Heart left ventricle (tissue), 16 donors: ENCODE data around the gene NINJ2. TPM values are rescaled to one million over a fixed set of nuclear protein-coding genes. Genes with fewer than 3 reads are reported as not detected.
A peak's percentile ranks its signal among the peaks of the same experiment; 100 is the strongest.

ENCODE experiments used
- ATAC-seq, 4 donors: fragments of 200-7000 bp; cut with Tn5 transposase; one replicate each; pipeline ENCODE4 v1.9.1; 2020 to 2022; ENCODE audit warnings: moderate library complexity in 4 of 4, mild to moderate bottlenecking in 3 of 4, moderate number of reproducible peaks in 1 of 4
- DNase-seq, 5 donors: peaks; one replicate each; pipeline ENCODE4 v3.0.0-alpha.2; 2020
- H3K27ac ChIP-seq, 12 donors: fragments of 200-600 bp; sonication (generic) in 4 of 12; one replicate each; pipeline versions ENCODE4 v1.5.0 to v1.8.0; 2016 to 2022; ENCODE audit warnings: mild to moderate bottlenecking in 2 of 12
- H3K27me3 ChIP-seq, 9 donors: fragments of 200-600 bp; sonication (generic) in 2 of 9; one replicate each; pipeline versions ENCODE4 v1.5.1 to v1.8.0; 2016 to 2022; ENCODE audit warnings: mild to moderate bottlenecking in 3 of 9
- H3K36me3 ChIP-seq, 9 donors: fragments of 200-600 bp; sonication (generic) in 2 of 9; one replicate each; pipeline versions ENCODE4 v1.5.0 to v1.8.0; 2018 to 2022; ENCODE audit warnings: mild to moderate bottlenecking in 2 of 9
- H3K4me1 ChIP-seq, 12 donors: fragments of 200-600 bp; sonication (generic) in 4 of 12; one replicate each; pipeline versions ENCODE4 v1.5.0 to v1.8.0; 2016 to 2022; ENCODE audit warnings: mild to moderate bottlenecking in 3 of 12
- H3K4me3 ChIP-seq, 12 donors: fragments of 200-600 bp; sonication (generic) in 4 of 12; one replicate each; pipeline versions ENCODE4 v1.5.0 to v1.8.0; 2017 to 2022; ENCODE audit warnings: mild to moderate bottlenecking in 9 of 12, moderate library complexity in 4 of 12
- H3K9me3 ChIP-seq, 12 donors: fragments of 200-600 bp; sonication (generic) in 4 of 12; one replicate each; pipeline versions ENCODE4 v1.5.0 to v1.8.0; 2016 to 2022; ENCODE audit warnings: mild to moderate bottlenecking in 1 of 12
- POLR2A ChIP-seq, 2 donors: fragments of 450-650 bp; IDR thresholded peaks; one replicate each; pipeline ENCODE4 v1.6.1; 2017; ENCODE audit warnings: antibody characterized with exemption in 2 of 2, mild to moderate bottlenecking in 2 of 2, moderate library complexity in 2 of 2
- WGBS, 4 donors: extraction: QIAGEN DNeasy Blood & Tissue Kit in 2 of 4; methylation state at CpG; one replicate each; pipeline versions ENCODE4 v1.1.5 to v1.1.7; 2013 to 2018; 5-methylcytosine and 5-hydroxymethylcytosine counted together
- intact Hi-C, 10 donors: fragments of 100-400 bp; cut with DNase I; formaldehyde crosslinking; loops; one replicate each; pipeline versions ENCODE4 v1.11.1 to v1.14.2; 2022
- polyA plus RNA-seq, 2 donors: library from polyadenylated mRNA; stranded (reverse); fragments of 200-250 nt; gene quantifications; one replicate each; pipeline ENCODE4 v1.2.3, GENCODE V29; 2013
- total RNA-seq, 9 donors: library from RNA; depleted of rRNA in 2 of 9; stranded (reverse); fragments of >200 nt in 2 of 9; fragmentation: NEBNext Ultra II Directional in 3 of 9; extraction: Animal tissue kit (Norgen Biotek cat#: 25700) in 3 of 9; gene quantifications; one replicate each; pipeline versions ENCODE4 v1.1.0 to v1.2.4, GENCODE V29; 2016 to 2023
- TF ChIP-seq, protein P1 (sequence below), 12 donors: fragments of 200-600 bp; sonication (generic) in 4 of 12; IDR thresholded peaks; one replicate each; pipeline versions ENCODE4 v1.5.0 to v1.8.0; 2018 to 2022; ENCODE audit warnings: antibody characterized with exemption in 12 of 12, mild to moderate bottlenecking in 5 of 12
- donor health status: ischemic (EF 13 %, LVEDD 7.1; RV severe dilation, severe dysfunction).
- donor health status: healthy with polysubstance abuse.
- donor health status: DM: no; HTN: yes; CAD: no.
- donor health status: DM: no; HTN: no; CAD: no.
- donor health status: ischemic (EF 25% LVEDD 6.9; RV normal size, moderate dysfunction).
- donor health status: ischemic (EF 25% LVEDD 5.7; RV mildly dilated, moderate dysfunction).
- donor health status: healthy.
- donor health status: DM: yes; HTN: yes; CAD: no.
- donor health status: ischemic (EF 35%, LVEDD 5.7; RV mildly dilated, moderate dysfunction).
- donor health status: nonischemic (EF 11% LVEDD 7.7; RV severe dilation, severe dysfunction).
- donor health status: DM: yes; HTN: yes; CAD: no.
- donor health status: PGD.
- donor health status: ischemic (EF 29% LVEDD 5.4; RV normal size, mild dysfunction).
- donor health status: nonischemic (EF 23%, LVEDD 6.1; RV moderate dilation, normal function).

Gene NINJ2
- total and polyA plus RNA-seq, 11 donors: 2.8 to 15.0 (median 5.2) TPM

DNA sequence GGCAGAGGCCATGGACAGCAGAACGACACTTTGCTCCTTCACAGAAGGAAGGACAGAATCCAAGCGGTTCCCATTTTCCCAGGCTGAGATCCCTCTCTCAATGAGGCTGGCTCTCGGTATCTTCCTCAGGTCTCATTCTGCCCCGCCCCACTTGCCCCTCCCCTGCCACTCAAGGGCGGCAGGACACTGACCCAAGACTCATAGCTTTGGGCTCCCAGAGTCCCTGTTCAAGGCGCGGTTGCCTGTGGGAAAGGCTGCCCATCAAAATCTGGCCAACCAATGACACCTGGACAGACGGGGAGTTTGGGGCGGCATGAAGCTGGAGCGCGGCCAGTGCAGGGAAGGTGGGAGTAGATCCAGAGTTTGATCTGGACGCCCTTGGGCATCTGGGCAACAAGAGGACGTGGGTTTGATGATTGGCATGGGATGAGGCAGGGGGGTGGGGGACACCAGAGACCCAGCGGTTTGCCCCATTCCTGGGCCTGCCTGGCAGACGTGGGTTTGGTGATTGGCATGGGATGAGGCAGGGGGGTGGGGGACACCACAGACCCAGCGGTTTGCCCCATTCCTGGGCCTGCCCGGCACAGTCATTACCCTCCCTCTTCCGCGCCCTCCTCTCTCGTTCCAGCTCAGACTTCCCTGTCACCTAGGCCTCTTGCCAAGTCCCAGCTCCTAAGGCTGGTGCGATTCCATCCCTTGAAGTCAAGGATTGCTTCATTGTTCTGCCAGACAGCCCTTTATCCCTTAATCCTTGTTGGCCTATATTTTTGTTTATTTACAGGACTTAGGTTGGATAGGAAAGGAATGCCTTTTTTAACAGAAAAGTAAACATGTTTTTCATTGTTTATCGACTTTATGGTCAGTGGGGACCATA lies 92.1 kb downstream of the NINJ2 start:
- Histone ChIP-seq H3K4me3 (peak overlapping the region; percentile 44 to 74 (median 65)), H3K27ac (peak overlapping the region; percentile 91 to 99 (median 95)), H3K4me1 (peaks cover 10 to 54% (median 44%) of the 10 kb centered on the region in 12 donors), H3K9me3 (peaks cover 0 to 4% (median 0%) of the 10 kb centered on the region in 12 donors), H3K27me3 (no peaks in the 10 kb centered on the region), H3K36me3 (no peaks in the 10 kb centered on the region)
- intact Hi-C loops: loop anchor here in 9 of 10 donors (1.0 to 10.0 kb wide), 18 partner anchors 71 to 1034 kb away; partner anchors contain the start of genes RAD52 (in 4 of the 9), WNK1 (in 3 of the 9) and FBXL14 (in 1 of the 9)
- TF ChIP-seq, protein P1, sequence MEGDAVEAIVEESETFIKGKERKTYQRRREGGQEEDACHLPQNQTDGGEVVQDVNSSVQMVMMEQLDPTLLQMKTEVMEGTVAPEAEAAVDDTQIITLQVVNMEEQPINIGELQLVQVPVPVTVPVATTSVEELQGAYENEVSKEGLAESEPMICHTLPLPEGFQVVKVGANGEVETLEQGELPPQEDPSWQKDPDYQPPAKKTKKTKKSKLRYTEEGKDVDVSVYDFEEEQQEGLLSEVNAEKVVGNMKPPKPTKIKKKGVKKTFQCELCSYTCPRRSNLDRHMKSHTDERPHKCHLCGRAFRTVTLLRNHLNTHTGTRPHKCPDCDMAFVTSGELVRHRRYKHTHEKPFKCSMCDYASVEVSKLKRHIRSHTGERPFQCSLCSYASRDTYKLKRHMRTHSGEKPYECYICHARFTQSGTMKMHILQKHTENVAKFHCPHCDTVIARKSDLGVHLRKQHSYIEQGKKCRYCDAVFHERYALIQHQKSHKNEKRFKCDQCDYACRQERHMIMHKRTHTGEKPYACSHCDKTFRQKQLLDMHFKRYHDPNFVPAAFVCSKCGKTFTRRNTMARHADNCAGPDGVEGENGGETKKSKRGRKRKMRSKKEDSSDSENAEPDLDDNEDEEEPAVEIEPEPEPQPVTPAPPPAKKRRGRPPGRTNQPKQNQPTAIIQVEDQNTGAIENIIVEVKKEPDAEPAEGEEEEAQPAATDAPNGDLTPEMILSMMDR (IDR thresholded peaks at IDR 0.05): no peak
- TF ChIP-seq POLR2A (IDR thresholded peaks at IDR 0.05): peak in 1 of 2 donors; percentile 11
- 10 to 25% (median 23%) methylated on average over 15 to 22 of the region's 22 CpGs for WGBS, 4 donors
- DNase-seq (peak; percentile 79 to 90 (median 81)), ATAC-seq (peak; percentile 45 to 58 (median 55))

DNA sequence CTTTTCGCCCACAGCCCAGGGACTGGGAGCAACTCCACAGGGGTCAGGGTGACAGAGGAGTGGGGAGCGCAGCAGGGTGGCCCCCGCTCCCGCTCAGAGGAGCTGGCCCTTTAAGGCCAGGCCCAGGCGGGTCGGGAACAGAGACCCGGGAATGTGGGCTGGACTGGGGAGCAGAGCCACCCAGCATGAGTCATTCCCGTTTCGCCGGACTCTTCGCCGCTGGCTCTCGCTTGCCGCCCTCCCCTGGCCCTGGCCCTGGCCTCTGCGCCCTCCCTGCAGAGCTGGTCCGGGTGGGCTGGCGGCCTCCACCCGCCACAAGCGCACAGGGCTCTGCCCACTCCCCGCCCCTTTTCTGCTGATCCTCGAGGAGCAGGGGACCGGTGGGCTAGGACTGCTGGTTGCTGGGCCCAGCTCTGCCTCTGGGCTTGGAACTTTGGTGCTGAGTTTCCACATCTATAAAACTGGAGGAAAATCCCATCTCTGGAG lies 92.8 kb downstream of the NINJ2 start:
- H3K9me3 ChIP-seq: peaks cover 0 to 4% (median 0%) of the 10 kb centered on the region in 12 donors
- H3K27ac ChIP-seq: peak overlapping the region; percentile 91 to 99 (median 95)
- 0 to 12% (median 10%) methylated on average over 13 to 22 of the region's 22 CpGs for WGBS, 4 donors
- no peaks in the 10 kb centered on the region for H3K36me3 ChIP-seq
- TF ChIP-seq, protein P1 (IDR thresholded peaks at IDR 0.05): no peak
- peak in 1 of 2 donors; percentile 55 for TF ChIP-seq POLR2A (IDR thresholded peaks at IDR 0.05)
- H3K27me3 ChIP-seq: no peaks in the 10 kb centered on the region
- DNase-seq: peak; percentile 82 to 91 (median 88)
- peak overlapping the region; percentile 44 to 74 (median 65) for H3K4me3 ChIP-seq
- peaks cover 5 to 47% (median 37%) of the 10 kb centered on the region in 12 donors for H3K4me1 ChIP-seq
- peak; percentile 63 to 82 (median 79) for ATAC-seq
- intact Hi-C loops: loop anchor here in 9 of 10 donors (1.0 to 10.0 kb wide), 18 partner anchors 72 to 1034 kb away; partner anchors contain the start of genes RAD52 (in 4 of the 9), WNK1 (in 3 of the 9) and FBXL14 (in 1 of the 9)

DNA sequence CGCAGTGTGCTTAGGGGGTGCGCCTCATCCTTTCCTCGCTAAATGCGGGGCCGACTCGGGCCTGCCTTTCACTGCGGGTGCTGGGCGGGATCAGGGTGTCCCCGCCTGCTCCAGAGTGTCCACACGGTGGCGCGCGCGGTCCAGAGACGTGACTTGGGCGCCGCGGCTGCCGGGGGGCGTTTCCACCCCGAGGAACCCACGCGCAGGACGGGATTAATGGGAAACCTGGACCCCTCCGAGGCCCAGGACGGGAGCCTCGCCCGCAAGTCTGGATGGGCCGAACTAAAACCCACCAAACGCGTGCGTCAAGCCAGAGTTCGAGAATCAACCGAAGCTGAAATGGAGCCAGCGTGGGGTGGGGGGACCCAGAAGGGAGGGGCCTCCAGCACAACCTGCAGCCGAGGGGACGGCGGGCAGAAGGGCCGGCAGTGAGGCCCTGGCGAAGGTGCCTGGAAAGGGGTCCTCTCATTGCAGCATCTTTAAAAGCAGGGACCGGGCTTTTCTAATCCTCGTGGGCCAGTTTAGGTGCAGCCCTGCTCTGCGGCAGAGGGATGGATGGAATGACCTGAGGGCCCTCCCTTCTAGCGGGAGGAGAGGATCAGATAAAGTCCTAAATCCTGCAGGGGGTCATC lies 93.3 kb downstream of the NINJ2 start:
- Histone ChIP-seq H3K36me3 (peaks cover 0 to under 1% (median 0%) of the 10 kb centered on the region in 9 donors), H3K4me3 (peak overlapping the region; percentile 44 to 74 (median 65)), H3K27ac (peak overlapping the region; percentile 91 to 99 (median 95)), H3K9me3 (peaks cover 0 to 4% (median 0%) of the 10 kb centered on the region in 12 donors), H3K27me3 (no peaks in the 10 kb centered on the region), H3K4me1 (peaks cover 5 to 41% (median 34%) of the 10 kb centered on the region in 12 donors)
- no peak for TF ChIP-seq POLR2A (IDR thresholded peaks at IDR 0.05)
- TF ChIP-seq, protein P1 (IDR thresholded peaks at IDR 0.05): peak; percentile 90 to 98 (median 96)
- DNase-seq: peak; percentile 86 to 94 (median 90)
- ATAC-seq: peak; percentile 57 to 77 (median 69)
- intact Hi-C loops: loop anchor here (1.0 to 10.0 kb wide), 24 partner anchors 72 to 1035 kb away; partner anchors contain the start of genes RAD52 (in 6 of the 10), WNK1 (in 3 of the 10) and FBXL14 (in 1 of the 10)
- WGBS, 4 donors: 0 to 2% (median 1%) methylated on average over 16 to 44 of the region's 44 CpGs
